Neural cell (in vitro differentiated cells): ENCODE data around the gene C10orf88.

Experiments
- CTCF ChIP-seq: fragments of 450-650 bp; IDR thresholded peaks from 2 replicates; pipeline ENCODE4 v1.5.1; 2014; ENCODE audit warnings: antibody characterized with exemption, mild to moderate bottlenecking, moderate library complexity; ENCODE audit not compliant: poor library complexity, severe bottlenecking
- EP300 ChIP-seq: fragments of 450-650 bp; conservative IDR thresholded peaks from 2 replicates; pipeline ENCODE4 v1.6.1; 2014; ENCODE audit warnings: antibody characterized with exemption, mild to moderate bottlenecking, moderate library complexity; ENCODE audit not compliant: poor library complexity, severe bottlenecking
- EZH2 ChIP-seq: fragments of 200-600, 300-800 bp; shearing (Covaris generic), sonication (generic); IDR thresholded peaks from 2 replicates; pipeline ENCODE4 v1.6.1; 2014; ENCODE audit warnings: antibody characterized with exemption, low read length, borderline replicate concordance, mild to moderate bottlenecking; ENCODE audit not compliant: insufficient read depth, poor library complexity, severe bottlenecking
- MXI1 ChIP-seq: fragments of 450-650 bp; conservative IDR thresholded peaks from 2 replicates; pipeline ENCODE4 v1.6.1; 2014; ENCODE audit warnings: antibody characterized with exemption, mild to moderate bottlenecking; ENCODE audit not compliant: poor library complexity, severe bottlenecking
- POLR2AphosphoS5 ChIP-seq: IDR thresholded peaks from 2 replicates; pipeline ENCODE4 v1.6.1; 2012
- RAD21 ChIP-seq: fragments of 450-650 bp; conservative IDR thresholded peaks from 2 replicates; pipeline ENCODE4 v1.6.1; 2014; ENCODE audit warnings: antibody characterized with exemption, mild to moderate bottlenecking, moderate library complexity
- REST ChIP-seq: IDR thresholded peaks from 2 replicates; pipeline ENCODE4 v1.6.1; 2012; ENCODE audit warnings: borderline replicate concordance
- TAF1 ChIP-seq: IDR thresholded peaks from 2 replicates; pipeline ENCODE4 v1.6.1; 2012; ENCODE audit warnings: low read depth

- TF ChIP-seq REST: no peak
- TF ChIP-seq EZH2: no peak
- TF ChIP-seq MXI1: no peak
- no peak for TF ChIP-seq CTCF
- TF ChIP-seq TAF1: no peak
- TF ChIP-seq EP300: no peak
- TF ChIP-seq RAD21: no peak
- TF ChIP-seq POLR2AphosphoS5: no peak
Measured at GRCh38 chr10:122884166-122884565, 69.9 kb downstream of the C10orf88 start.
